Skeletal muscle tissue (tissue), 4 donors: ENCODE data around the gene KLHDC1. TPM values are rescaled to one million over a fixed set of nuclear protein-coding genes. Genes with fewer than 3 reads are reported as not detected.
A peak's percentile ranks its signal among the peaks of the same experiment; 100 is the strongest.
"Not testable (repeated sequence)": the region's sequence is repeated elsewhere in the genome, so short reads cannot be mapped to it uniquely, and the experiment has no call there.

Experiments used
- H3K27ac ChIP-seq: one replicate; pipeline ENCODE4 v1.7.0; 2013; ENCODE audit warnings: mild to moderate bottlenecking, low read depth, low read length, inconsistent platforms
- H3K27me3 ChIP-seq, 3 donors: one replicate each; pipeline ENCODE4 v1.7.0; 2013; ENCODE audit warnings: low read length in 3 of 3; ENCODE audit not compliant: control insufficient read depth in 3 of 3, insufficient read depth in 3 of 3
- H3K36me3 ChIP-seq, 3 donors: one replicate each; pipeline ENCODE4 v1.7.0; 2013; ENCODE audit warnings: low read length in 3 of 3; ENCODE audit not compliant: control insufficient read depth in 3 of 3, insufficient read depth in 3 of 3
- H3K4me1 ChIP-seq, 3 donors: one replicate each; pipeline ENCODE4 v1.7.0; 2013; ENCODE audit warnings: low read length in 3 of 3, mild to moderate bottlenecking in 3 of 3; ENCODE audit not compliant: control insufficient read depth in 3 of 3, insufficient read depth in 3 of 3
- H3K4me3 ChIP-seq, 3 donors: one replicate each; pipeline ENCODE4 v1.7.0; 2013; ENCODE audit warnings: low read length in 3 of 3
- H3K9ac ChIP-seq, 3 donors: one replicate each; pipeline ENCODE4 v1.7.0; 2013; ENCODE audit warnings: low read length in 3 of 3, mild to moderate bottlenecking in 3 of 3, moderate library complexity in 2 of 3, low read depth in 1 of 3
- H3K9me3 ChIP-seq, 3 donors: one replicate each; pipeline ENCODE4 v1.7.0; 2013; ENCODE audit warnings: low read length in 3 of 3; ENCODE audit not compliant: control insufficient read depth in 3 of 3
- total RNA-seq: library from RNA; depleted of rRNA; stranded (reverse); fragments of >200 nt; gene quantifications from one replicate; pipeline ENCODE4 v1.2.3, GENCODE V29; 2014
- donor health status: Osteomylitis.

KLHDC1 gene, protein sequence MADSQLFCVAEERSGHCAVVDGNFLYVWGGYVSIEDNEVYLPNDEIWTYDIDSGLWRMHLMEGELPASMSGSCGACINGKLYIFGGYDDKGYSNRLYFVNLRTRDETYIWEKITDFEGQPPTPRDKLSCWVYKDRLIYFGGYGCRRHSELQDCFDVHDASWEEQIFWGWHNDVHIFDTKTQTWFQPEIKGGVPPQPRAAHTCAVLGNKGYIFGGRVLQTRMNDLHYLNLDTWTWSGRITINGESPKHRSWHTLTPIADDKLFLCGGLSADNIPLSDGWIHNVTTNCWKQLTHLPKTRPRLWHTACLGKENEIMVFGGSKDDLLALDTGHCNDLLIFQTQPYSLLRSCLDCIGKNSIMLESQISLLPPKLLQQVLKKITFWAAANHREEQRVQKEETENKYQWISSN
- total RNA-seq, result 20.9 TPM

DNA sequence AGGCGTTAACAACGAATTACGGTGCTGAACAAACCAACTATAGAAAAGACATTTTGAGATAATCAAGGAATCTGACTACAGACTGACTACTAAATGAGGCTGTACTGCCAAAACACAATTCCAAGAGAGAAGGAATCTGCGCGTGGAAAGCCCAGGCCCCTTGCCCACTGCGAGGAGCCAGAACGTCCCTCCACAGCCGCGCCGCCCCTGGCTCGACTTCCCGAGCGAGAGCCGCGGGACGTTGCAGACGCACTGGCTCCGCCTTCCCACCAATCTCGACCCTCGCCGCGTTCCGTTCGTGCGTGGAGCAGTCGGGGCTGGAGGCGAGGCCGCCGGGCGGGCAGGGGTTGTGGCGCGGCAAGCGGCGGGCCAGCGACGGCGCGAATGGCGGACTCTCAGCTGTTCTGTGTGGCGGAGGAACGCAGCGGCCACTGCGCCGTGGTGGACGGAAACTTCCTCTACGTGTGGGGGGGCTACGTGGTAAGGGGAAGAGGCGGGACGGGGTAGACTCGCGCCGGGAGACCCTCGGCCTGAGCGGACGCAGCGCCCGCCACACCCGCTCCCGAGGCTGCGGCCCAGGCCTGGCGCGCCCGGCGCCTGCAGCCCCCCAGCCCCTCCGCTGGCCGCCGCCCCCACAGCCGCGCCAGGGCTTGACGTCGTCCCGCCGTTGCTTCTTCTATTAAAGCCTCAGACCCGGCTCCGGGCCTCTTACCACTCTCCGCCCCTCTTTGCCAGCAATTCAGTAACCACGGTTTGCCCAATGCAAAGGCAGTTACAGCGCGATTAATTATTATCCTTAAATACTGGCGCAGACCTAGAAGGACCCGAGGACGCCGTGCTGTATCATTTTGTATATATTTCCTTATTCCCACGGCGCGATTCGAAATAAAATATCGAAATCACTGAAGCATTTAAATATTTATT, at the start of gene KLHDC1:
Gene KLHDC1, plus strand, starts transcription at position 310 of the 924 bp plus-strand sequence. Its CDS starts 75 bp downstream, at position 385.
- Histone ChIP-seq H3K9me3 (no peaks in the 10 kb centered on the region), H3K9ac (peak within 1 kb of the TSS; percentile 86 to 93 (median 87)), H3K36me3 (peaks cover 0 to 5% (median 0%) of the 10 kb centered on the region in 3 donors), H3K27ac (peak within 1 kb of the TSS; percentile 89), H3K4me1 (peaks cover 11 to 16% (median 13%) of the 10 kb centered on the region in 3 donors), H3K27me3 (no peaks in the 10 kb centered on the region), H3K4me3 (peak within 1 kb of the TSS; percentile 75 to 91 (median 82))

DNA sequence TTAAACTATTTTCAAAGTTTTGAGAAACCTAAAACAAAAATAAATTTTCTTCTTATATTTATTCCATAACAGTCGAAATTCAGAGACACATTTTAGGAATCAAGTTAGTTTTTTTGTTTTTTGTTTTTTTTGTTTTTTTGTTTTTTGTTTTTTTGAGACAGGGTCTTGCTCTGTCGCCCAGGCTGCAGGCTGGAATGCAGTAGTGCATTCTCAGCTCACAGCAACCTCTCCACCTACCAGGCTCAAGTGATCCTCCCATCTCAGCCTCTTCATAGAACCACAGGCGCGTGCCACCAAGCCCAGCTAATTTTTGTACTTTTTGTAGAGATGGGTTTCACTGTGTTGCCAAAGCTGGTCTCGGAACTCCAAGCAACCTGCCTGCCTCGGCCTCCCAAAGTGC, 39.4 kb upstream of the KLHDC1 start:
- Histone ChIP-seq H3K27me3 (no peaks in the 10 kb centered on the region), H3K9me3 (no peaks in the 10 kb centered on the region), H3K9ac (no peak overlapping the region), H3K27ac (no peak overlapping the region), H3K4me1 (no peaks in the 10 kb centered on the region), H3K4me3 (no peak overlapping the region), H3K36me3 (no peaks in the 10 kb centered on the region)

DNA sequence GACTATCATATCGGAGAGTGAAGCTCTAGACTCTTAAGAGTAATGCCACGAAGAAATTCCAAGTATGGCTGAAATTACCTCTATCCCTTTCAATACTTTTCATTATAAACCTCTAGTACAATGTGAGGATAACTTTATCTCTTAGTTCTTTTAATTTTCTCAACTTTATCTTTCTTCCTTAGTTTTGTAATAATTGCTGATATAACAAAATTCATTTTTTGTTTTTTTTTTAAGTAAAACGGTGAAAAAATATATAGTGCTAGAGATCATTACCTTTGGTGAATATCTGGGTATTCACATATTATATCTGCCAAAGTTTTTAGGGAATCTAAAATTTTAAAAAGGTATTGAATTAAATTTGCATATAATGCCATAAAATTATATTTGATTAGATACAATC, 38.4 kb upstream of the KLHDC1 start:
- no peaks in the 10 kb centered on the region for H3K36me3 ChIP-seq
- no peaks in the 10 kb centered on the region for H3K9me3 ChIP-seq
- no peak overlapping the region for H3K9ac ChIP-seq
- H3K27me3 ChIP-seq, result no peaks in the 10 kb centered on the region
- H3K27ac ChIP-seq, result no peak overlapping the region
- no peaks in the 10 kb centered on the region for H3K4me1 ChIP-seq
- H3K4me3 ChIP-seq, result no peak overlapping the region

DNA sequence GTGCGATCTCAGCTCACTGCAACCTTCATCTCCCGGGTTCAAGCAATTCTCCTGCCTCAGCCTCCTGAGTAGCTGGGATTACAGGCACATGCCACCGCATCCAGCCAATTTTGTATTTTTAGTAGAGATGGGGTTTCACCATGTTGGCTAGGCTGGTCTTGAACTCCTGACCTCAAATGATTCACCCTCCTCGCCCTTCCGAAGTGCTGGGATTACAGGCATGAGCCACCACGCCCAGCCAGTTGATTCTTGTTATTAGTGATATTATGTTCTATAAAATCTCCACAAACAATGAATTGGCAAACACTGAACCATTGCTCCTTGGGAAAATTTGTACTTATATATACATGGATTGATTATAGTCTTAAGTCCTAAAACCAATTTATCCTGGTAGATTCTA, 35.4 kb upstream of the KLHDC1 start:
- H3K27ac ChIP-seq, H3K9me3 ChIP-seq, H3K36me3 ChIP-seq, H3K27me3 ChIP-seq, H3K4me1 ChIP-seq, H3K4me3 ChIP-seq, H3K9ac ChIP-seq: not testable (repeated sequence)

DNA sequence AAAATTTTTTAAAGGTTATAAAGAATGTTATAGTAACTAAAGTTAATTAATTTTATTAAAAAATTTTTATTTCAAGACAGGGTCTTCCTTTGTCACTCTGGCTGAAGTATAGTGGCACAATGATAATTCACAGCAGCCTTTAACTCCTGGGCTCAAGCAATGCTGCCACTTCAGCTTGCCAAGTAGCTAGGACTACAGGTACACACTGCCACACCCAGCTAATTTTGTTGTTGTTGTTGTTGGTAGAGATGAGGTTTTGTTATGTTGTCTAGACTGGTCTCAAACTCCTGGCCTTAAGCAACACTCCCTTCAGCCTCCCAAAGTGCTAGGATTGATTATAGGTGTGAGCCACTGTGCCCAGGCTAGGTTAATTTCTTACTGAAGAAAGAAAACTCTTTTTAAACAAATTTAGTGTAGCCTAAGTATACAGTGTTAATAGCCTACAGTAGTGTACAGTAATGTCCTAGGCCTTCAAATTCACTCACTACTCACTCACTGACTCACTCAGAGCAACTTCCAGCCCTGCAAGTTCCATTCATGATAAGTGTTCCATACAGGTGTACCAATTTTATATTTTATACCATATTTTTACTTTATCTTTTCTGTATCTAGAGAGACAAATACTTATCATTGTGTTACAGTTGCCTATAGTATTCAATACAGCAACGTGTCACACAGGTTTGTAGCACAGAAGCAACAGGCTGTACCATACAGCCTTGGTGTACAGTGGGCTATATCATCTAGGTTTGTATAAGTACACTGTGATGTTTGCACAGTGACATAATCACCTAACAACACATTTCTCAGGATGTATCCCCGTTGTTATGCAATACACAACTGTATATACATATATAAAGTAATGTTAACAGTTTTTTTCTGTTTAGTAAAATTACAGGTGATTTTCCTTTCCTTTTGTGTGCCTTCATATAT, 33.1 kb upstream of the KLHDC1 start:
- no peaks in the 10 kb centered on the region for H3K27me3 ChIP-seq
- H3K36me3 ChIP-seq, result no peaks in the 10 kb centered on the region
- H3K9me3 ChIP-seq, result no peaks in the 10 kb centered on the region
- no peak overlapping the region for H3K9ac ChIP-seq
- no peak overlapping the region for H3K4me3 ChIP-seq
- no peaks in the 10 kb centered on the region for H3K4me1 ChIP-seq
- H3K27ac ChIP-seq, result no peak overlapping the region

DNA sequence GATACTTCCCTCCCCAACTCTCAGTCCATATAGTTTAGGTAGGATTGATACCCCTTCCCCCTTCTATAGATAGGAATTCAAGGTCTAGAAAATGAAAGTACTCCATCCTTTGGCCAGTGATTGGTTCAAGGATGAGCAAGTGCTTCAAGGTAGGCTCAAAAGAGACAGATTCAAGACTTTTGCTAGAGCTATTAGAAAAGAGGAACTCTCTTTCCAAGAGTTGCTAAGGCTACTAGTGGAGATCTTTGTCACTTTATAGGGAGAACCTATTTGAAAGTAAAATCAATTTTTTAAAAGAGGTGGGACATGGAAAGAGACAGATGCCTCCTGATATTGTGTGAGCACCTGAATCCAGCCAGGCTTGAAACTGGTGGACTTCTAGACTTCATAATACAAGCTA, 22.4 kb upstream of the KLHDC1 start:
- Histone ChIP-seq H3K27me3 (no peaks in the 10 kb centered on the region), H3K9ac (no peak overlapping the region), H3K9me3 (no peaks in the 10 kb centered on the region), H3K36me3 (no peaks in the 10 kb centered on the region), H3K27ac (no peak overlapping the region), H3K4me3 (no peak overlapping the region), H3K4me1 (no peaks in the 10 kb centered on the region)

DNA sequence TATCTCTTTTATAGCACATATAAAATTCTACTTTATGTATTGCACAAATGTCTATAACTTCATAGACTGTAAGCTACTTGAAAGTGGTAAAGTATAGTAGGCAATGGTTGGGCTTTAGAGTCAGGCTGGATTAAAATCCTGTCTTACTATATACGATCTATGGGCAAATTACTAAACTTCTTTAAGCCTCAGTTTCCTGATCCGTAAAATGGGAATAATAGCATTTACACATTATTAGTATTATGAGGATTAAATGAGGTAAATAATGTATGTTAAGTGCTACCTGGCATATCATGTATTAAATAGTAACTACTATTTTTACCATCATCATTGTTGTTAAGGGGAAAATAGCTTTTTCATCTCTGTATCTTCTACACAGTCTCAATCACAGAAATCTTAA, 19.3 kb upstream of the KLHDC1 start:
- Histone ChIP-seq H3K36me3 (peaks cover 0 to 2% (median 0%) of the 10 kb centered on the region in 3 donors), H3K27me3 (no peaks in the 10 kb centered on the region), H3K4me1 (no peaks in the 10 kb centered on the region), H3K9ac (no peak overlapping the region), H3K9me3 (no peaks in the 10 kb centered on the region), H3K27ac (no peak overlapping the region), H3K4me3 (no peak overlapping the region)

DNA sequence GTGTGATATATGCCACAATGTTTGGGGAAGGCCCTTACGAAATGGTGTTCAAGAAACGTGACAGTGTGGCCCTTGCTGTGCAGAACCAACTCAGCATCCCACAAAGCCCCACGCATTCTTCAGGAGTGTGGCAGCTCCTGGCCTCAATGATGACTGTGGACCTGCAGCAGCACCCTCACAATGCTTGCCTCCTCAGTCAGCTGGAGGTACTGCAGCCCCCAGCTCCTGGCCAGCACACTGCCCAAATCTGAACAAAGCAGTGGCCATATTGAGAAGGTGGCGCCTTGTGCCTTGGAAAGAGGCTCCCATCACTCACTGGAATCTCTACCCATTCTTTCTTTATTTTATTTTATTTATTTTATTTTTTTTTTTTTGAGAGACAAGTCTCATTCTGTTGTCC, 15.3 kb upstream of the KLHDC1 start:
- no peaks in the 10 kb centered on the region for H3K9me3 ChIP-seq
- H3K9ac ChIP-seq, result no peak overlapping the region
- no peaks in the 10 kb centered on the region for H3K27me3 ChIP-seq
- no peaks in the 10 kb centered on the region for H3K4me1 ChIP-seq
- no peak overlapping the region for H3K4me3 ChIP-seq
- peaks cover 0 to 2% (median 0%) of the 10 kb centered on the region in 3 donors for H3K36me3 ChIP-seq
- H3K27ac ChIP-seq, result no peak overlapping the region

DNA sequence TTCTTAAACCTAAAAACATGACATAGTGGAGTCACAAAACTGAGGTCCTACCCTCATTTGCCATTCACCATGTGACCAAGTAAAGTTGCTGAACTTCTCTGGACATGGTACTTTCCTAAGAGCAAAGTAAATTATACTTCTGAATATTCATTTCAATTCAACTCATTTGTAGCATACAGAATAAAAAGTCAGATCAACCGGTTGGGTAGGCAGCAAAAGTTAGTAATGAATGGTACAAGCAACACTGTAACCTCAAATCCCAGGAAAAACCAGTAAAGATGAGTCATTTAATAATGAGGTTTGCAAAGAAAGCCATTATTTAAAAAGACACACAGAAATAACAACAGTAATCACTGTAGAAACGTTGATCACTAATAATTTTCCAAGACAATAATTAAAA, 13.6 kb upstream of the KLHDC1 start:
- H3K9me3 ChIP-seq, result no peaks in the 10 kb centered on the region
- H3K9ac ChIP-seq, result no peak overlapping the region
- peaks cover 0 to 2% (median 0%) of the 10 kb centered on the region in 3 donors for H3K36me3 ChIP-seq
- no peak overlapping the region for H3K27ac ChIP-seq
- no peaks in the 10 kb centered on the region for H3K4me1 ChIP-seq
- H3K4me3 ChIP-seq, result no peak overlapping the region
- no peaks in the 10 kb centered on the region for H3K27me3 ChIP-seq
